ENCODE data around the gene PCNT. TPM values are rescaled to one million over a fixed set of nuclear protein-coding genes. Genes with fewer than 3 reads are reported as not detected.

The PCNT gene
- total and polyA plus RNA-seq, 10 of the 15 experiments (the other 5 are each of a cell fraction or from before 2014, with no cell fraction given), result 2.9 to 39.6 (median 20.5) TPM

DNA sequence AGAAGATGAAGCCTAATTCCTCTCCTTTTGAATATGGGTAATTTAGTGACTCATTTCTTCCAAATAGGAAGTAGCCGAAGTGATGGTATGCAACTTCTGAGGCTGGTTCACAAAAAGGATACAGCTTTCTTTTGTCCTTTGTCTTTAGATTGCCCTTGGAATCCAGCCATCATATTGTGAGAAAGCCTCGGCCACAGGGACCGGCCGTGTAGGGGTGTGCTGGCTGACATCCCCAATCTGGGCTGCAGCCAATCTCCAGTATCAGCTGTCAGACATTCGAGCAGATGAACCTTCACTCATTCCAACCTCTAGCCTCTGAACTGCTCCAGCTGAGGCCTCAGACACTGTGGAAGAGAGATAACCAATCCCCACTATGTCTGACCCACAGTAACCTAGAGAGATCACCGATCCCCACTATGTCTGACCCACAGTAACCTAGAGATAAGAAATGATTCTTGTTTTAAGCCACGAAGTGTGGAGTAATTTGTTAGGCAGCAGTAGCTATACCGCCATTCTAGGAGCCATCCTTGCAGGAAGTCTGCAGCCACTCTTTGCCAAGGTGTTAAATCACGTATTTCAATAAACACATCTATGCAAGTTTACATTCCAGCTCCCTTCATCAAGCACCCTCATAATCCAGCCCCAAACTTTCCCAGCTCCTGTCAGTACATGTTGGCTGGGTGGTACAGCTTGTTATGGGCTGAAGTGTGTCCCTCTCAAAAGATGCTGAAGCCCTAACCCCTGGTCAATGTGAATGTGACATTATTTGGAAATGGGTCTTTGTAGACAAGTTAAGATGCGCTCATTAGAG, 131.8 kb downstream of the PCNT start:
- SMC1A ChIA-PET (ENCODE audit: uncharacterized antibody, unreplicated experiment), result interaction anchor here (1.3 to 2.1 kb wide), 3 partner anchors 14 to 71 kb away, joined by 3 to 6 read pairs (median 4); no protein-coding TSS in a partner anchor
- Histone ChIP-seq H3K4me3 (no peak overlapping the region; the same call in 1 of the 2 replicates), H3K4me2 (ENCODE audit: control insufficient read depth, insufficient read depth) (peak overlapping the region; percentile 40), H3K9me3 (replicated peaks; ENCODE audit: control insufficient read depth, insufficient read depth, low read length) (no peaks in the 10 kb centered on the region; the same call in 2 of the 3 replicates), H3K27ac (ENCODE audit: control insufficient read depth, insufficient read depth) (no peak overlapping the region), H3K4me1 (ENCODE audit: control insufficient read depth, insufficient read depth, low read length) (no peaks in the 10 kb centered on the region), H2AFZ (ENCODE audit: control insufficient read depth, low read depth, low read length) (no peak overlapping the region), H3K9ac (ENCODE audit: control insufficient read depth, insufficient read depth, low read length) (no peak overlapping the region), H3K27me3 (replicated peaks in 1 of 2; ENCODE audit: control insufficient read depth in 2 of 2, insufficient read depth in 2 of 2, low read length in 1 of 2) (no peaks in the 10 kb centered on the region), H3K79me2 (ENCODE audit: control insufficient read depth, insufficient read depth, low read length) (peaks cover 44% of the 10 kb centered on the region), H4K20me1 (ENCODE audit: control insufficient read depth, insufficient read depth) (no peaks in the 10 kb centered on the region), H3K36me3 (ENCODE audit: control insufficient read depth in 2 of 2, insufficient read depth in 2 of 2, low read length in 1 of 2) (peaks cover 0 to 12% of the 10 kb centered on the region in 2 experiments; a peak in 2 of 4 replicates)
- BruUV-seq (replicated peaks), result no TSS peak
- RAD21 ChIA-PET (ENCODE audit: unreplicated experiment), result no interaction called here
- TF ChIP-seq, protein P1, sequence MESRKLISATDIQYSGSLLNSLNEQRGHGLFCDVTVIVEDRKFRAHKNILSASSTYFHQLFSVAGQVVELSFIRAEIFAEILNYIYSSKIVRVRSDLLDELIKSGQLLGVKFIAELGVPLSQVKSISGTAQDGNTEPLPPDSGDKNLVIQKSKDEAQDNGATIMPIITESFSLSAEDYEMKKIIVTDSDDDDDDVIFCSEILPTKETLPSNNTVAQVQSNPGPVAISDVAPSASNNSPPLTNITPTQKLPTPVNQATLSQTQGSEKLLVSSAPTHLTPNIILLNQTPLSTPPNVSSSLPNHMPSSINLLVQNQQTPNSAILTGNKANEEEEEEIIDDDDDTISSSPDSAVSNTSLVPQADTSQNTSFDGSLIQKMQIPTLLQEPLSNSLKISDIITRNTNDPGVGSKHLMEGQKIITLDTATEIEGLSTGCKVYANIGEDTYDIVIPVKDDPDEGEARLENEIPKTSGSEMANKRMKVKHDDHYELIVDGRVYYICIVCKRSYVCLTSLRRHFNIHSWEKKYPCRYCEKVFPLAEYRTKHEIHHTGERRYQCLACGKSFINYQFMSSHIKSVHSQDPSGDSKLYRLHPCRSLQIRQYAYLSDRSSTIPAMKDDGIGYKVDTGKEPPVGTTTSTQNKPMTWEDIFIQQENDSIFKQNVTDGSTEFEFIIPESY (IDR thresholded peaks at IDR 0.05), result no peak
- DNase-seq (ENCODE audit: low read depth, low spot score) (no peak), FAIRE-seq (no peak), ATAC-seq (no peak)
- 98% methylated on average over 10 of the region's 10 CpGs for WGBS (ENCODE audit: insufficient coverage, insufficient replicate concordance, low lambda C conversion rate, missing lambda C conversion rate)
- intact Hi-C loops (cut with micrococcal nuclease; ENCODE audit: unreplicated experiment) (loop anchor here (5.0 kb wide), 1 partner anchor 133 kb away; the partner anchor contains the start of genes C21orf58 and PCNT), in situ Hi-C loops (cut with MboI) (no loop called here)
- CTCF ChIA-PET, result no interaction called here
- POLR2A ChIA-PET, result no interaction called here

DNA sequence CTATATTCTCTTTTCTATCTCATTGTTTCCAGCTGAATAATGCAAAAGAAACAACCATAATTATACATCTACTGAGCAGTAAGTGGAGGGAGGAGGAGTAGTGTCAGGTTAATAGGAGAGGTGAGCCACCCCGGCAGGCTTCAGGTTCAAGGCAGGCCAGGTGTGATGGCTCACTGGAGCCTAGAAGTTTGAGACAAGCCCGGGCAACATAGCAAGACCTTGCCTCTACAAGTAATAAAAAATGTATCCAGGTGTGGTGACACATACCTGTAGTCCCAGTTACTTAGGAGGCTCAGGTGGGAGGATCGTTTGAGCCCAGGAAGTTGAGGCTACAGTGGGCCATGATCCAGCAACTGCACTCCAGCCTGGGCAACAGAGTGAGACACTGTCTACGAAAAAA, 132.8 kb downstream of the PCNT start:
- no peak for ATAC-seq
- Histone ChIP-seq H3K9me3 (replicated peaks; ENCODE audit: control insufficient read depth, insufficient read depth, low read length) (no peaks in the 10 kb centered on the region), H3K9ac (ENCODE audit: control insufficient read depth, insufficient read depth, low read length) (no peak overlapping the region), H3K4me1 (ENCODE audit: control insufficient read depth, insufficient read depth, low read length) (no peaks in the 10 kb centered on the region), H2AFZ (ENCODE audit: control insufficient read depth, low read depth, low read length) (no peak overlapping the region), H3K4me2 (ENCODE audit: control insufficient read depth, insufficient read depth) (peak overlapping the region; percentile 38), H3K27me3 (replicated peaks in 1 of 2; ENCODE audit: control insufficient read depth in 2 of 2, insufficient read depth in 2 of 2, low read length in 1 of 2) (no peaks in the 10 kb centered on the region), H3K27ac (ENCODE audit: control insufficient read depth, insufficient read depth) (no peak overlapping the region), H3K36me3 (ENCODE audit: control insufficient read depth in 2 of 2, insufficient read depth in 2 of 2, low read length in 1 of 2) (peaks cover 0 to 12% of the 10 kb centered on the region in 2 experiments; a peak in 2 of 4 replicates), H3K79me2 (ENCODE audit: control insufficient read depth, insufficient read depth, low read length) (peaks cover 46% of the 10 kb centered on the region), H3K4me3 (peak overlapping the region; percentile 83), H4K20me1 (ENCODE audit: control insufficient read depth, insufficient read depth) (no peaks in the 10 kb centered on the region)
- 64% methylated on average over 4 of the region's 4 CpGs for WGBS (ENCODE audit: insufficient coverage, insufficient replicate concordance, low lambda C conversion rate, missing lambda C conversion rate)
- FAIRE-seq, result no peak
- ChIA-PET CTCF (no interaction called here), SMC1A (ENCODE audit: uncharacterized antibody, unreplicated experiment) (interaction anchor here (1.5 to 2.1 kb wide), 3 partner anchors 13 to 70 kb away, joined by 4 to 6 read pairs (median 4); no protein-coding TSS in a partner anchor), RAD21 (ENCODE audit: unreplicated experiment) (interaction anchor here (1.5 kb wide), 1 partner anchor 134 kb away, joined by 4 read pairs; no protein-coding TSS in a partner anchor), POLR2A (interaction anchor here (1.5 kb wide), 1 partner anchor 180 kb away, joined by 5 read pairs; no protein-coding TSS in a partner anchor)
- BruUV-seq (replicated peaks), result no TSS peak
- DNase-seq (ENCODE audit: low read depth, low spot score), result no peak
- intact Hi-C loops (cut with micrococcal nuclease; ENCODE audit: unreplicated experiment), result loop anchor here (5.0 kb wide), 1 partner anchor 134 kb away; the partner anchor contains the start of genes C21orf58 and PCNT
- in situ Hi-C loops (cut with MboI), result no loop called here
- TF ChIP-seq, protein P2, sequence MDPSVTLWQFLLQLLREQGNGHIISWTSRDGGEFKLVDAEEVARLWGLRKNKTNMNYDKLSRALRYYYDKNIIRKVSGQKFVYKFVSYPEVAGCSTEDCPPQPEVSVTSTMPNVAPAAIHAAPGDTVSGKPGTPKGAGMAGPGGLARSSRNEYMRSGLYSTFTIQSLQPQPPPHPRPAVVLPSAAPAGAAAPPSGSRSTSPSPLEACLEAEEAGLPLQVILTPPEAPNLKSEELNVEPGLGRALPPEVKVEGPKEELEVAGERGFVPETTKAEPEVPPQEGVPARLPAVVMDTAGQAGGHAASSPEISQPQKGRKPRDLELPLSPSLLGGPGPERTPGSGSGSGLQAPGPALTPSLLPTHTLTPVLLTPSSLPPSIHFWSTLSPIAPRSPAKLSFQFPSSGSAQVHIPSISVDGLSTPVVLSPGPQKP (IDR thresholded peaks at IDR 0.05; ENCODE audit: low read depth, low read length), result no peak
- TF ChIP-seq JUNB (IDR thresholded peaks at IDR 0.05) (no peak), EP300 (IDR thresholded peaks at IDR 0.05; ENCODE audit: borderline replicate concordance in 1 of 2, control insufficient read depth in 1 of 2, low read depth in 2 of 2, low read length in 2 of 2) (no peak), NR2F1 (conservative IDR thresholded peaks at IDR 0.05) (no peak), CHD4 (IDR thresholded peaks at IDR 0.05) (no peak), SMARCA5 (IDR thresholded peaks at IDR 0.05) (no peak), JUND (IDR thresholded peaks at IDR 0.05; ENCODE audit: low read depth, low read length) (no peak), SIX5 (IDR thresholded peaks at IDR 0.05; ENCODE audit: low read depth, low read length, severe bottlenecking) (no peak), RUNX3 (IDR thresholded peaks at IDR 0.05; ENCODE audit: low read length) (no peak)
- TF ChIP-seq, protein P3, sequence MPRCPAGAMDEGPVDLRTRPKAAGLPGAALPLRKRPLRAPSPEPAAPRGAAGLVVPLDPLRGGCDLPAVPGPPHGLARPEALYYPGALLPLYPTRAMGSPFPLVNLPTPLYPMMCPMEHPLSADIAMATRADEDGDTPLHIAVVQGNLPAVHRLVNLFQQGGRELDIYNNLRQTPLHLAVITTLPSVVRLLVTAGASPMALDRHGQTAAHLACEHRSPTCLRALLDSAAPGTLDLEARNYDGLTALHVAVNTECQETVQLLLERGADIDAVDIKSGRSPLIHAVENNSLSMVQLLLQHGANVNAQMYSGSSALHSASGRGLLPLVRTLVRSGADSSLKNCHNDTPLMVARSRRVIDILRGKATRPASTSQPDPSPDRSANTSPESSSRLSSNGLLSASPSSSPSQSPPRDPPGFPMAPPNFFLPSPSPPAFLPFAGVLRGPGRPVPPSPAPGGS (IDR thresholded peaks at IDR 0.05; ENCODE audit: borderline replicate concordance, insufficient read depth, low read depth, low read length, poor library complexity, severe bottlenecking), result no peak
